GM12872 (cell line): ENCODE data around the gene DCST2.
A peak's percentile ranks its signal among the peaks of the same experiment; 100 is the strongest.

Experiments used
- TF ChIP-seq, protein P1 (sequence below): IDR thresholded peaks from 3 replicates; pipeline ENCODE4 v1.5.1; 2011; ENCODE audit warnings: low read depth, mild to moderate bottlenecking, low read length, moderate library complexity; ENCODE audit not compliant: insufficient read depth

Gene DCST2

DNA sequence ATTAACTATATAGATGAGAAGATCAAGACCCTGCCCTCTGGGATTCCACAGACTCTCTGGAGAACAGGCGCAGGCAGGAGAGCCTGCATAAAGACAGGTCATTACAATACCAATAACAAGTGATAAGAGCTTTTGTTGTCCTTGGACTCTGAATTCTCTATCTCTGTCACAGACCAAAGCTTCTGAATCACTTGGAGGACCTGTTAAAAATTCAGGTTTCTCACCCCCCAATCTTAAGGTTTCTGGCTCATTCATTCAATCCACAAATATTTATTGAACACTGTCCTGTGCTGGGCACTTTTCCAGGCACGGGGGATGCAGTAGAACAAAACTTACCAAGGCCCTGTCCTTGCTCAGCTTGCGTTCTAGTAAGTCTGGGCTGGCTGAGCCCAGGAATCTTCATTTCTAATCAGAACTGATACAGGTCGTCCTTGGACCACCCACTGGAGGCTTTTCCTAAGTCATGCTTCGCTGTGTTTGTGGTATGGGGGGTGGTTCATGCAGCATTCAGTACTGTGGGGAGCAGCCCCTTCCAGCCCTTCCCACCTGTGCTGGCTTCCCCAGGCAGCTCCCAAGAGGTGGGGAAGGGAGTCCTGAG is 31.4 kb upstream of the DCST2 start:
- TF ChIP-seq, protein P1, sequence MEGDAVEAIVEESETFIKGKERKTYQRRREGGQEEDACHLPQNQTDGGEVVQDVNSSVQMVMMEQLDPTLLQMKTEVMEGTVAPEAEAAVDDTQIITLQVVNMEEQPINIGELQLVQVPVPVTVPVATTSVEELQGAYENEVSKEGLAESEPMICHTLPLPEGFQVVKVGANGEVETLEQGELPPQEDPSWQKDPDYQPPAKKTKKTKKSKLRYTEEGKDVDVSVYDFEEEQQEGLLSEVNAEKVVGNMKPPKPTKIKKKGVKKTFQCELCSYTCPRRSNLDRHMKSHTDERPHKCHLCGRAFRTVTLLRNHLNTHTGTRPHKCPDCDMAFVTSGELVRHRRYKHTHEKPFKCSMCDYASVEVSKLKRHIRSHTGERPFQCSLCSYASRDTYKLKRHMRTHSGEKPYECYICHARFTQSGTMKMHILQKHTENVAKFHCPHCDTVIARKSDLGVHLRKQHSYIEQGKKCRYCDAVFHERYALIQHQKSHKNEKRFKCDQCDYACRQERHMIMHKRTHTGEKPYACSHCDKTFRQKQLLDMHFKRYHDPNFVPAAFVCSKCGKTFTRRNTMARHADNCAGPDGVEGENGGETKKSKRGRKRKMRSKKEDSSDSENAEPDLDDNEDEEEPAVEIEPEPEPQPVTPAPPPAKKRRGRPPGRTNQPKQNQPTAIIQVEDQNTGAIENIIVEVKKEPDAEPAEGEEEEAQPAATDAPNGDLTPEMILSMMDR = no peak

DNA sequence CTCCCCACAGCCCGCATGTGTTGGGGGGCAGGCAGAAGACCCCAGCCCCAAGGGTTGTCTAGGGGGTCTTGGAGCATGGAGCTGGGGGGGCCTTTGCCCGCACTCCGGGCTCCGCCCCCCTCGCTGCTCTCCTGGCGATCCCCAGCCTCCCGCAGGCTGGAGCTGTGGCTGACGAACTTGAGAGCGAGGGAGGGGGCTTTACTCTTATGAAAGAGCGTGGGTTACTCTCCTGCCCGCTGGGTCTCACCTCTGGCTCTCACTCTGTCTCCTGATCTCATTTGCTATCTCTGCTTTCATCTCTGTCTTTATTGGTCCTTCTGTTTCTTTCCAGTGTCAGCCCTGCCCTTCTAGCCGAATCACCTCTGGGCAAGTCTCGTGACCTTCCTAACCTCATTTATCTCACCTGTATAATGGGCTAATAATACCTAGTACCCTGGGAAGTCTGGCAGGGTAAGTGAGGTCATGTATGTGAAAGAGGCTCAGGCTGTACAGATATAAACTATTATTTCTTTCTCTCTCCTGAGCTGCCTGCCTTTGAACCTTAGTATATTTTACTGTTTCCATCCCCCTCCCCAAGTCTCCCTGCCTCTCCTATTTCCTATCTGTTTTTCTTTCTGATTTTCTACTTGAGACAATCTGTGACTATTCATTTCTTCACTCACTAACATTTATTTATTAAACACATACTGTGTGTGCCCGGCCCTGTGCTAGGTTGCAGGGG is 30.7 kb upstream of the DCST2 start:
- TF ChIP-seq, protein P1 = no peak

DNA sequence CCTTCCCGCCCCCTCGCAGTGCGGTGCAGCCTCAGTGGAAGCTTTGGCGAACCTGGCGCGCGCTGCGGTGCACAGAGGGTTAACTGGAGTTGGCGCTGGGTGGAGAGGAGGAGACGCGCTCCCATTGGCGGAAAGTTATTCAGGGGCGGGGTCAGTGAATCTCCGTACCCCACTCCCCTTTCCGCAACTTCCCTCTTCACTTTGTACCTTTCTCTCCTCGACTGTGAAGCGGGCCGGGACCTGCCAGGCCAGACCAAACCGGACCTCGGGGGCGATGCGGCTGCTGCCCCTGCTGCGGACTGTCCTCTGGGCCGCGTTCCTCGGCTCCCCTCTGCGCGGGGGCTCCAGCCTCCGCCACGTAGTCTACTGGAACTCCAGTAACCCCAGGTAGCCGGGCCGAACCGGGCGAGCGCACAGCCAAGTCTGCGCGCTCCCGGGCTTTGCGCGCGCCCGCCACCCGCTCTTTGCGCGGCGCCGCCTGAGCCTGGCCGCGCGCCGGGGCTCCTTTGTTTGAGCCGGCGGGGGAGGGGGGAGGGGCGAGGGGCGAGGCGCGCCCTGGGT is 30.0 kb upstream of the DCST2 start, which contains the start of gene EFNA4:
TSS of gene EFNA4 (plus strand) at position 191 of the 561 bp plus-strand sequence. CDS start at position 275, 84 bp downstream.
- TF ChIP-seq, protein P1 = no peak

DNA sequence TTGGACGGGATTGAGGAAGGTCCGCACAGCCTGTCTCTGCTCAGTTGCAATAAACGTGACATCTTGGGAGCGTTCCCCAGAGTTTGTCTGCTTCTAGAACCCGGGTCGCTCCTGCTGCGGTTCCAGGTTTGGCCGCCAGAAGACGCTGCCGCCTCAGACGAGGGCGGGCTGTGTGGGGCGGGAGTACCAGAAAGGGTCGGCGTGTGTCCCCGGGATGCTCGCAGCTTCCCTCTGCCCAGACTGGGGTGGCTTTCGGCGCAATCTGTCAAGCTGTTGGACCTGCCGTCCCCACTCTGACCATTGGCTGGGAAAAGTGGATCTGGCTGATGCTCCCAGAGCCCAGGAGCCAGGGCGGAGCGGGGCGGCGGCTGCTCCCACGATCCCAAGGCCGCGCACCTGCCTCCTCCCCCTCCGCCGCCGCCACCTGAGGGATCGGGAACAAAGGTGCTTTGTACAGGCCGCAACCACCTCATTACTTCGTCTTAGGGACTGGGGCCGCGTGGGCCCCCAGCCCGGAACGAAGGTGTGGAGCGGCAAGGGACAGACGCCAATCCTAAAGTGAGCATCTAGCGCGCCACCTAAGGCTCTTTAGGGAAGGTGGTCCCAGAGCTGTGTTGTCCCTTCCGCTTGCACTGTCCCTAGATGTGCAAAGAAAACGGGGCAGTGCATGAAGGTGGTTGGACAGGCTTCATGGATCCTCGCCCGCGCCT is 29.3 kb upstream of the DCST2 start:
- TF ChIP-seq, protein P1 = peak; percentile 99

DNA sequence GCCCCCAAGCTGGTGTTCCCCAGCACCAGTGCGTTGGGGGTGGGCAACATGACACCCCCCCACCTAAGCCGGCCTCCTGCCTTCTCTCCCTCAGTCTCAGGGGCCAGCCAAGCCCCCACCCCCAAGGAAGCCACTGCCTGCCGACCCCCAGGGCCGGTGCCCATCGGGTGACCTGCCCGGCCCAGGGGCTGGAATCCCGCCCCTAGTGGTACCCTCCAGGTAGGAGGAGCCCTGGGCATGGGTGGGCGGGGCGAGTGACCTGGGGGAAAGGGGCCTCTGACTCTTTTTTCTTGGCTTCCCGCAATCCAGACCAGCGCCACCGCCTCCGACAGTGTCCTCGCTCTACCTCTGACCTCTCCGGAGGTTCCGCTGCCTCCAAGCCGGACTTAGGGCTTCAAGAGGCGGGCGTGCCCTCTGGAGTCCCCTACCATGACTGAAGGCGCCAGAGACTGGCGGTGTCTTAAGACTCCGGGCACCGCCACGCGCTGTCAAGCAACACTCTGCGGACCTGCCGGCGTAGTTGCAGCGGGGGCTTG is 28.6 kb upstream of the DCST2 start:
- TF ChIP-seq, protein P1 = peak; percentile 28; the same call in 2 of the 3 replicates

DNA sequence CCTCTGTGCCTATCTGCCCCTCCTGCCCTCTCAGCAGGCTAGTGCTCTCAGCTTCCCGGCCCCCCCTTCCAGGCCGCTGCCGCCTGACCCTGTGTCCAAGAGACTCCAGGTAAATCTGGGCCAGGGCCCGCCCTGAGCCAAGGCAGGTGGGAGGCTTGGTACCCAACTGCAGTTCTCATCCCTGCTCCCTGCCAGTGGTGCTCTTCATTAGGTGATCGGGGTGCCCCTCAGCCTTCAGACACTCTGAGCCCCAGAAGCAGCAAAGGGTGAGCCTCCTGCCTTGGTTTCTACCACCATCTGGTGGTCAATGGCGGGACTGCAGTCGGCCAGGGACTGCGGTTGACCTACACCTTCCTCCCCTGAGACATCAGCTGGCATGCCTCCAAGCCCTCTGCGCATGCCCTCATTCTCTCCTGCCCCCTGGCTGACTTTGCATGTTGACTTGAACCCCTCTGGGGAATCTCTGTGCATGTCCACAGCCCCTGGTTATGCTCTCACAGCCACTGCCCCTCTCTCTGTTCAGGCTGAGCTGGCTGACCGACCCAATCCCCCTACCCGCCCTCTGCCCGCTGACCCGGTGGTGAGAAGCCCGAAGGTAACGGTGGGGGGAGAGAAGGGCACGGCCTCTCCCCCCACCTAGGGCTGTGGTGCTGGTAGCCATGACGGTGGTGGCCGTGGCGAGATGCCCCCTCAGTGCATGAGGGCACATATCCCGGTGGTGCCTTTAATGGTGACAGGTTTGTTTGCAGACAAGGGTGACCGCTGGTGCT is 28.0 kb upstream of the DCST2 start:
- TF ChIP-seq, protein P1 = peak; percentile 100
